HG03457 (cell line): Measurements from ENCODE around the gene BATF.

Experiments
- ATAC-seq: cut with Tn5 transposase; IDR thresholded peaks from one replicate; pipeline ENCODE4 v1.9.1; 2021; ENCODE audit warnings: moderate number of reproducible peaks; ENCODE audit not compliant: unreplicated experiment

BATF gene

GRCh38 chr14:75499084-75499875 lies 23.0 kb upstream of the BATF start:
- peak; percentile 58 for ATAC-seq

- ATAC-seq = no peak
Observed at GRCh38 chr14:75501080-75501479, 21.2 kb upstream of the BATF start.

GRCh38 chr14:75504411-75504810 lies 17.9 kb upstream of the BATF start:
- no peak for ATAC-seq

GRCh38 chr14:75506930-75507329 lies 15.3 kb upstream of the BATF start:
- no peak for ATAC-seq

- no peak for ATAC-seq
Observed at GRCh38 chr14:75510547-75510946, 11.7 kb upstream of the BATF start.

GRCh38 chr14:75511201-75511600 lies 11.1 kb upstream of the BATF start:
- ATAC-seq = no peak

- ATAC-seq = peak; percentile 21
Observed at GRCh38 chr14:75513911-75514672, 8.2 kb upstream of the BATF start.

- peak; percentile 44 for ATAC-seq
Observed at GRCh38 chr14:75514673-75515628, 7.3 kb upstream of the BATF start.

- peak; percentile 41 for ATAC-seq
Observed at GRCh38 chr14:75515629-75515996, 6.7 kb upstream of the BATF start.

GRCh38 chr14:75518625-75519024 lies 3.6 kb upstream of the BATF start:
- ATAC-seq = no peak

GRCh38 chr14:75519394-75519793 lies 2.9 kb upstream of the BATF start:
- ATAC-seq = no peak

GRCh38 chr14:75519826-75520728 lies 2.2 kb upstream of the BATF start:
- no peak for ATAC-seq

- ATAC-seq = no peak
Observed at GRCh38 chr14:75520852-75521251, 1.4 kb upstream of the BATF start.

GRCh38 chr14:75521415-75522199 lies 662 bp upstream of the BATF start:
- no peak for ATAC-seq

GRCh38 chr14:75522983-75523318 lies 682 bp downstream of the BATF start:
- ATAC-seq = no peak

- no peak for ATAC-seq
Observed at GRCh38 chr14:75523771-75524171, 1.5 kb downstream of the BATF start.

- ATAC-seq = no peak
Observed at GRCh38 chr14:75525969-75526368, 3.7 kb downstream of the BATF start.

GRCh38 chr14:75527449-75528163 lies 5.3 kb downstream of the BATF start:
- ATAC-seq = no peak

- no peak for ATAC-seq
Observed at GRCh38 chr14:75531256-75531655, 9.0 kb downstream of the BATF start.
